A172 (cell line): ENCODE measurements around the gene LRRC74B. TPM values are rescaled to one million over a fixed set of nuclear protein-coding genes. Genes with fewer than 3 reads are reported as not detected.
"Not testable (repeated sequence)": the region's sequence is repeated elsewhere in the genome, so short reads cannot be mapped to it uniquely, and the experiment has no call there.

Experiments
- DNase-seq: peaks from one replicate; pipeline ENCODE4 v3.0.0-alpha.2; 2015; ENCODE audit warnings: low spot score
- total RNA-seq: library from RNA; depleted of rRNA; stranded (reverse); fragments of >200 nt; shearing (Covaris generic); gene quantifications from 2 replicates; pipeline ENCODE4 v1.2.3, GENCODE V29; 2014

LRRC74B gene
- total RNA-seq, 1 experiment from 2014 or later: not detected

- DNase-seq: no peak
Observed at GRCh38 chr22:21031545-21032036, 14.2 kb upstream of the LRRC74B start.

DNA sequence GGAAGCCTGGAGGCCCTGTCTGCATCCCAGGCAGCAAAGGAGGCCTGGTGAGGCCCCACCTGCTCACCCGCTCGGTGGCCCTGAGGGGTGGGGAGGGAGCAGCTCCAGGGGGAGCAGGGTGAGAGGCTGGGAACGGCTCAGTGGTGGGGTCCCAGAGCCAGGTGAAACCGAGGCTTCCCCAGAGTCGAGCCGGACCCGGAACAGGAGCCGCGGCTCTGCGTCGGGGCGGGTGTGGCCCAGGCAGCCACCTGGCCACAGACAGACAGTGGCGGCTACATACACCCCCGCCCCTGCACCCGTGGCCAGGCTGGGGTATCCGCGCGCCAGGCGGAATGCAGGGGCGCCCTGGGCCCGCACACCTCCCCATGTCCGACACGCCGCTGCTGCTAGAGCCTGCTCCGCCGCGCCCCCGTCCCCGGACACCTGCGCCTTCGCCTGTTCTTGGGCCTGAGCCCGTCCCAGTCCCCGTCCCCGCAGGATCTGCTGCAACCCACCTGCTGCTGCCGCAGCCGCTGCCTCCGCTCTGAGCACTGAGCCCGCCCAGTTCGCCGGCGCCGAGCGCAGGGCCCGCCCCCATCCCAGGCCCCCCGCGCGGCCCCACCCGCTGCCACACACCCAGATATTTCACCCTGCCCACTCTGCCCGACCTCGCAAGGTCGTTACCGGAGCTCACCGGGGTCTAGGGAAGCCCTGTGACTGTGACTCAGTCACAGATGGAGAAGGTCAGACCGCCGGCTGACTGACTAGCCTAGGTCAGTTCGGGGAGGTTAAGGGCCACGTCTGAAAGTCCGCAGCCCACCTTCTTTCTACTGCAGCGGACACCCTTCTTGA, 13.5 kb upstream of the LRRC74B start, which contains the start of gene SLC7A4:
Gene SLC7A4 (minus strand): TSS at position 525 of the 831 bp plus-strand sequence. CDS start 749 bp downstream, outside the sequence.
- DNase-seq: no peak

DNA sequence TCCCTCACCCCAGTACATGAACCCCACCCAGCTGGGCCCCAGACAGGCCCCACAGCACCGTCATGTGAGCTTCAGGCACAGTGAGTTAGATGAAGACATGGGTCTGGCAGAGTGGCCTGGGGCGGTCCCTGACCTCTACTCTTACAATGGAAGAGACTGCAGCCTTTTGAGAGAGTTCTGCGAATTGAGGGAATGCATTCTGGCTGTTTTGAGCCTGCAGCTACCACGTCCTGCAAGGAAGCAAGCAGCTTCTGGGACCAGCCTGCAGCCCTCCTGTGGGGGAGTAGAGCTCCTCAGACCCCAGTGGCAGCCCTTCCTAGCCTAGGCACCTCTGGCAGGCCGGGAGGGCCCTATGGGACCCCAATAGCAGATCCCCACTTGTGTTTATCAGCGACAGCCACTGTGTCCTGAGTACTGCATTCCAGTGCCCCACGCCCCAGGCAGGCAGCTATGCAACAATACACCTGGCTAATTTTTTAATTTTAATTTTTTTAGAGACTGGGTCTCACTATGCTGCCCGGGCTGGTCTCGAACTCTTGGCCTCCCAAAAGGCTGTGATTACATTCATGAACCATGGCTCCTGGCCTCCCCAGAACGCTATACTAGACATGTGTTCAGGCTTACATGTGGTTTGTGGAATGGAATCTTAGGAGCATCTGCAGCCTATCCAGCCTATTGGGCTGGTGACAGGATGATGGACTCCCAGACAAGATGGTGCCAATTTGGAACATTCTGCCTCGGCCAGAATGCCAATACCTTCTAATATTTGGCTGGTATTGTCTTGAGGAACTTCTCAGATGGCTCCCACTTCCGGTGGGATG, 12.7 kb upstream of the LRRC74B start:
- no peak for DNase-seq

GRCh38 chr22:21033895-21034294, 11.9 kb upstream of the LRRC74B start:
- no peak for DNase-seq

DNA sequence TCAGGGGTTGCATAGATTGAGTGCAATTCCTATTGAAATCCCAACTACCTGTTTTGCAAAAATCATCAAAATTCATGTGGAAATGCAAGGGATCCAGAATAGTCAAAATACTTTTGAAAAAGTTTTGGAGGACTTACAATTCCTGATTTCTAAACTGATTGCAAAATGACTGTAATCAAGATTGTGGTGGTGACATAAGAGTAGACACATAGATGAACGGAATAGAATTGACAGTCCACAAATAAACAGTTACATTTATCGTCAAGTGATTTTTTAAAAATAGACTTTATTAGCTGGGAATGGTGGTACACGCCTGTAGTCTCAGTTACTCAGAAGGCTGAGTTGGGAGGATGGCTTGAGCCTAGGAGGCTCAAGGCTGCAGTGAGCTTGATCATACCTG, 10.8 kb upstream of the LRRC74B start:
- DNase-seq: no peak

DNA sequence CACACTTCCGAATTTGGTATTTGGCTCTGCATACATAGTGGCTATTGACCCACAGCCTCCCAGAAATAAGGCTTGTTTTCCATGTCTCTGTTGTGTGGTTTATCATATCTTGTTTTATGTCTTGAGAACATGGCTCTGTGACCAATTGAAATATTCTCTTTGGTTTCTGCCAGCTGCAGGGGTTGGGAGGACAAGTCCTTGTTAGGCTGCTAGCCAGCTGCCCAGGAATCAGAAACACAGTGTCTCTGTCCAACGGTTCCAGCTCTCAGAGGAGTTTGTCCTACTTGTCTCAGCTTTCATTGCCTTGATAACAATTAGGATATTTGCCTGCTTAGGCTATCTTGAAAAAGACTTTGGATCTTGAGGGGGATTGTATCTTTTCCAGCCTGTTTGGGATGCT, 7.3 kb upstream of the LRRC74B start:
- DNase-seq: no peak

DNA sequence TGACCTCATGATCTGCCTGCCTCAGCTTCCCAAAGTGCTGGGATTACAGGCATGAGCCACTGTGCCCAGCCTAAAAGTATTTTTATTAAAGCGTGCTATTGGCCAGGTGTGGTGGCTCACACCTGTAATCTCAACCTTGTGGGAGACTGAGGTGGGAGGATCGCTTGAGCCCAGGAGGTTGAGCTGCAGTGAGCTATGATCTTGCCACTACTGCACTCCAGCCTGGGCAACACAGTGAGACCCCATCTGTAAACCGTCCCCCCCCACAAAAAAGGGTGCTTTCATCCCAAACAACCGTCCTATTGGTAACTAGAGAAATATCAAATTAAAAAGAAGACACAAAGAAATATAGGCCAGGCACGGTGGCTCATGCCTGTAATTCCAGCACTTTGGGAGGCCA, 6.6 kb upstream of the LRRC74B start:
- not testable (repeated sequence) for DNase-seq

DNA sequence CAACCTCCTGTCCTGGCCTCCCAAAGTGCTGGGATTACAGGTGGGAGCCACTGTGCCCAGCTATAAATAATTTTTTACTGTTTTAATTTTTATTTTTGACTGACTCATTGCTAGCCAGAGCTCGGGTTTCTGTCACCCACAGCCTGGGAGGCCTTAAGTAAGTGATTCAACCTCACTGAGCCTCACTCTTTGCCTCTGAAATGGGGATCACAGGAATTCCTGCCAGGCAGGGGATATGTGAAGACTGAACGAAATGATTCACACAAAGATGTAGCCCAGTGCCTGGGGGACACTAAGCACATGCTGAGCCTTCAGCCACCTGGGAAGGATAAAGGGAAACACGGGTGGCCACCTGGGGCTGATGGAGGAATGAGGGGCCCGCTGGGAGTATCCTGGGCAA, 3.8 kb upstream of the LRRC74B start:
- DNase-seq: peak; percentile 27

DNA sequence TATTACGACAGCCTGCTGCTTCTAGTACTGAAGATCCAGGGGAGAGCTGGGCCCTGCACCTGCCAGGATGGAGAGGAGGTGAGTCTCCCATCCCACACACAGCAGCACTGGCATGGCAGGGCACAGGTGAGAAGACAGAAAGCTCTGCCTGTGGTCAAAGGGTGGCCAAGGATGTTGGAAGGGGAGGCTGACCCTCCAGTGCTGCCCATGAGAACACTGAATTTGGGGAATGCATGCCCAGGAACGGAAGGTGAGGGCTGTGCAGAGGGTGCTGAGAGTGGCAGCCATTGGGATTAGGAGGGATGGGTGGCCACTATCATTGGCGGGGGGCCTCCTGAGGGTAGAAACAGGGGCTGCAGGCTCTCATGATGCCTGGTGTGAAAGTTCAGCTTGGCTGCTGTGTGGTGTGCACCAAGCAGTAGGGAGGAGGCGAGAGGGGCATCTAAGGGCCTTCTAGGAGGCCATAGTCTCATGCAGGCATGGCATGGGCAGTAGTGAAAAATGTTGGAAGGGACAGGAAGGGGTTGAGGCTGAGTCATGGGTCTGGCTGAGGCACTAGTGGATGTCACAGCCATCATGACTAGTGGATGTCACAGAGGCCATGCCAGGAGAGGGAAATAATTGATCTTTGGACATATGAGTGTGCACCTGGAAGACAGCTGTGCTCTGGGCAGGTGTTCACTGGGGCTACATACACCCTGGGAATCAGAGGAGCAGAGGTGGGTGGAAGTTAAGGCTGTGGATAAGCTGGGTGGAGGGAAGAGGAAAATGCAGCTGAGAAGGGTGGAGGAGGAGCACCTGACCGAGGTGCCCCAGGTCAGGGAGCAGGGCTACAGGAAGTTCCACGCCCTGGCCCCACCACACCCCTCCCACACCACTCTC, 2.5 kb upstream of the LRRC74B start:
- DNase-seq: peak; percentile 52

GRCh38 chr22:21043860-21044535, 1.7 kb upstream of the LRRC74B start:
- DNase-seq: no peak

DNA sequence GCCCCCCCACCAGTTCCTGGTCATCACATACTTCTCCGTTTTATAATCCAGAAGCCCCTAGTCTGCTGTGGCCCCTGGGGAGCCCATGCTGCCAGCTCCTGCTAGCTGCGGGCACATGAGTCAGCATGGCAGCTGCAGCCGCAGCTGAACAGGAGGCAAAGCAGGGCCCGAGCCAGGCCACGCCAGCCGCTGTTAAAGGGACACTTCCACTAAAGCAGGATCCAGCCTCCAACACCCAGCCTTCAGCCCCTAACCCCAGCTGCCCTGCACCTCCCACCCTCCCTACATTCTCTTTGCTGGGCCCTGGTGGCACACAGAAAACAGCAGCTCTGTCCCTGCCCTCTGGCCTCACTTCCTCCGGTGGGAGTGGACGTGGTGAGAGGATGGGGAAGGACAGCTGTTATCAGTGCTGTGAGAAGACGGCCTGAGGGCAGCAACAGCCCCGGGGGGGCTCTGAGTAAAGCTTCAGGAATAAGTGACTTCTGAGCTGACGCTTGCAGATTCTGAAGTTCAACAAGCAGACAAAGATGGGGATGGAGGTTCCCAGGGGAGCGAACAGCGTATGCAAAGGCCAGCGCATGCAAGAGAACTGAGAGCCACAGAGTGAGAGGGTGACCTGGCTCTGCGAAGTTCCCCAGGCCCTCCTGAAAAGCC, 688 bp upstream of the LRRC74B start:
- peak; percentile 48 for DNase-seq

- DNase-seq: no peak
Observed at GRCh38 chr22:21047035-21047661, 1.4 kb downstream of the LRRC74B start.

DNA sequence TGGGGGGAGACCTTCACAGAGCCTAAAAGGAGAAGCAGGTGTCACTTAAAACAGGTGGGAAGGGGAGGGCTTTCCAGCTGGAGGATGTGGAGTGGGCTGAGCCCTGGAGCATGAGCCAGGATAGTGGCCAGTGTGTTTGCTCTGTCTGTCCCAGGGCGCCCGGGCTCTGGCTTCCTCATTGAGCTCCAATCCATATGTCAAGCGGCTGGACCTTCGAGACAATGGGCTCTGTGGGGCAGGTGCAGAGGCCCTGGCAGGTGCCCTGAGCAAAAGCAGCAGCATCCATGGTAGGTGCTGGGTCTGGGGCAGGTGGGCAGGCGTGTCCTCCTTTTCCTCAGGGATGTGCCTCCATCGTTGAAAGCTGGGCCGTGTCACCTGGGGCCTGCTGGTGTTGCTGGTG, 2.0 kb downstream of the LRRC74B start:
- no peak for DNase-seq

DNA sequence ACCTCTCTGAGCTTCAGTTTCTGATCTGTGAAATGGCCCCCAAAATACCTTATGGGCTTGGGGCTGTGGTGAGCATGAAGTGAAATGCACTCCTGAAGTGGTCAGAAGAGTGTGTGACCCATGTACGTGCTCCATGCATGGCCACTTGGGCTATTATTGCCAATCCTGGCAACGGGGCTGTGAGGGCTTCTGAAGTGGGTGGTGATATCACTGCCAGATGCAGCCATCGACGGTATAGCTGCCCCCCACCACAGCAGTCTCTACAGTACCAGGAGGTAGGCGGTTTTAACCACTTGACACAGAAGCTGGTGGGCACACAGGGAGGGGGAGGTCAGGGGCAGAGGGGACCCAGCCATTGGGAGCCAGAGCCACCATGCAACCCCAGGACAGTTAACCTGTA, 2.7 kb downstream of the LRRC74B start:
- not testable (repeated sequence) for DNase-seq

DNA sequence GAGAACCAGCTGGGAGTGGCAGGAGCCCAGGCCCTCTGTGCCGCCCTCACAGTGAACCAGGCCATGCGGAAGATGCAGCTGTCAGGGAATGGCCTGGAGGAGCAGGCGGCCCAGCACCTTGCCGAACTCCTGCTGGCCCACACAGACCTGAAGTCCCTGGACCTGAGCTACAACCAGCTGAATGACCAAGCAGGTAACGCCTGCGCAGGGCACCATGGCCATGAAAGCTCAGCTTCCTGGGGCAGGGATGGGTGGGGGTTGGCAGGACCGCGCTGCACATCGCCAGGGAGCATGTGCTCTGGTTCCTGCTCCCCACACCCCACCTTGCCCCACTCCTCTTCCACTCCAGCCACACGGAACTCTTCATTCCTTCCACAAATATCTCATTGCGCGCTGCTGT, 3.2 kb downstream of the LRRC74B start:
- not testable (repeated sequence) for DNase-seq

GRCh38 chr22:21051145-21051830, 5.5 kb downstream of the LRRC74B start:
- DNase-seq: no peak

DNA sequence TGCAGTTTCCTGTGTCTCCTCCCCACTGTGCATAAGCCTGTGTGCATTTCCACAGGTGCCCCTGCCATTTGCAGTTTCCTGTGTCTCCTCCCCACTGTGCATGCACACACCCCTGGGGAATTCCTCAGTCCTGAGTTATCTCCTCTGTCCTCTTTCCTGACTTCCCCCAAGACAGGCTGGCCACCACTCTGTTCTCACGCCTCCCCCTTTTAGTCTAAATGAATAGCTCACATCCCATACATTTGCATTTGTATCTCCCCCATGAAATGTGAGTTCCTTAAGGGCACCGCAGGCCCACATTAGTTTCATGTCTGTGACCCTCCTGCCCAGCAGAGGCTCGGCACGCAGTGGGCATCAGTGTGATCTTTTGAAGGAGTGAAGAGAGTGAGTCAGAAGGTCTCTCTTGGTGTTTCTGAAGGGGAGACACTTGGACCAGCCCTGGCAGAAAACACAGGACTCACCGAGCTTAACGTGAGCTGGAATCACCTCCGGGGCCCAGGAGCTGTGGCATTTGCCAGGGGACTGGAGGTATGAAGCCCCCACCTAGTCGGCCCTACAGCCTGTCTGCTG, 6.2 kb downstream of the LRRC74B start:
- DNase-seq: peak; percentile 29

DNA sequence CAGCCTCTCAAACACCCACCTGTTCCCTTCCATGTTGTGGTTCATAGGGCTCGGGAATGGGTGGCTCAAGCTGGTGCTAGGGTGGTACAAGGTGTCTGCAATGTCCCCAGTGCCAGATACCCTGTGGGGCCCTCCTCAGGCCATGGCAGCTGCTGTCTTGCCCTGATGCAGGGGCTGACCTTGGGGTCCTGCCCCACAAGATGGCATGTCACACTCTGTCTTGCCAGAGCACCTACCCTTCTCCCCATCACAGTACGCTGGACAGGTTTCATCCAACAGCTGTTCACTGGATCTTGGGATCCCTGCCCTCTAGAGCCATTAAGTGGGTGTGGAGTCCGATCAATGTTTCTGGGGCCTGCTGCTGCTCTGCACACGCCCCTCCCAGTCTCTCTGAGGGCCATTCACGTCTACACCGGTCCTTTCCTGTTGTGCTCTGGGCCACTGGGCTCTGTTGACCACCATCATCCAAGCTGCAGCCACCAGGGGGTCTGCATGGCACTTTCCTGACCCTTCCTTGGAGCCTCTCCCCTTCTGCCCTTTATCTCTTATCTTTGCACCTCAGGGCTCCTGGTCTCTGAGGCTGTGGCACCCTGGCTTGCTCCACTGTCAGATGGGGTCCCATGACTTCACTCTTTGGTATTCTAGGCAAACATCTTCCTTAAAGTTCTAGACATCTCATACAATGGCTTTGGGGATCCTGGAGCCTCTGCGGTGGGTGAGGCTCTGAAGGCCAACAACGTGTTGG, 7.1 kb downstream of the LRRC74B start:
- no peak for DNase-seq
